Neural crest cell (in vitro differentiated cells): ENCODE results near the gene ST6GAL1. TPM values are rescaled to one million over a fixed set of nuclear protein-coding genes. Genes with fewer than 3 reads are reported as not detected.

Experiments used
- DNase-seq: peaks from one replicate; pipeline ENCODE4 v3.0.0; 2021; ENCODE audit warnings: low read depth, mixed read lengths, low spot score
- H3K27ac Mint-ChIP-seq: one replicate; pipeline ENCODE4 v1.8.0; 2021; ENCODE audit warnings: mild to moderate bottlenecking, mixed read lengths; ENCODE audit not compliant: unreplicated experiment
- H3K27me3 Mint-ChIP-seq: 2 replicates; pipeline ENCODE4 v1.8.0; 2021; ENCODE audit warnings: low read depth, mild to moderate bottlenecking, mixed read lengths
- H3K36me3 Mint-ChIP-seq: 2 replicates; pipeline ENCODE4 v1.8.0; 2021; ENCODE audit warnings: low read depth, mild to moderate bottlenecking, mixed read lengths
- H3K4me1 Mint-ChIP-seq: 2 replicates; pipeline ENCODE4 v1.8.0; 2021; ENCODE audit warnings: mixed read lengths
- H3K4me3 Mint-ChIP-seq: one replicate; pipeline ENCODE4 v1.8.0; 2021; ENCODE audit warnings: mild to moderate bottlenecking, mixed read lengths
- H3K9me3 Mint-ChIP-seq: 2 replicates; pipeline ENCODE4 v1.8.0; 2021; ENCODE audit warnings: mixed read lengths
- total RNA-seq: library from RNA; stranded (reverse); gene quantifications from 2 replicates; pipeline ENCODE4 v1.2.1, GENCODE V29; 2021
- TF ChIP-seq, protein P1 (sequence below): fragments of 200-600 bp; sonication (generic); conservative IDR thresholded peaks from 2 replicates; pipeline ENCODE4 v1.5.0; 2021; ENCODE audit warnings: antibody characterized with exemption, mild to moderate bottlenecking

Gene ST6GAL1
- total RNA-seq, 1 donor from 2014 or later = 32.6 TPM

DNA sequence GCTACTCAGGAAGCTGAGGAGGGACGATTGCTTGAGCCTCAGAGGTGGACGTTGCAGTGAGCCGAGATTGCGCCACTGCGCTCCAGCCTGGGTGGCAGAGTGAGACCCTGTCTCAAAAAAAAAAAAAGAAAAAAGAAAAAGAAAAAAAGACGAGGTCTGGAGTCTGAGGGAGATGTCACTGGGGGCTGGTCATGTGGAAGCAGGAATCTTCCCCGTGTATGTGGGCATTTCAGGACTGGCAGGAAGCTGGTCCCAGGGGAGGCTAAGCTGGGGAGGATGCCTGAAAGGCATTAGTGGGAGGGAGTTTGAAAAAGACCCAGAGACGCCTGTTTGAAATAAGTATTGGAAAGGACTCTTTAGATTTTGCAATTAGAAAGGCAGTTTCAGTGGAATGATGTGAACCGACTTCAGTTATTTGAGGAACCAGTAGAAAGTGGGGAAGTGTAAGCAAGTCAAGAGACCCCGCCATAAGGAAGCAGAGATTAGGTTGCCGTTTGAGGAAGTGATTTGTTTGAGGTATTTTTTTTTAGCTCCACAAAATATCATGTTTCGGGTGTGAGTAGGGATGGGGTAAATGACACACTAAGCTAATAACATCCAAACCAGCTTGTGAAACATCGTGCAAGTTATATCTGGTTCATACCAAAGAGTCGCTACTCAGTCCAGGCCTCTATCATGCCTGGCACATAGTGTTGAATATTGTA lies 55.5 kb downstream of the ST6GAL1 start:
- TF ChIP-seq, protein P1, sequence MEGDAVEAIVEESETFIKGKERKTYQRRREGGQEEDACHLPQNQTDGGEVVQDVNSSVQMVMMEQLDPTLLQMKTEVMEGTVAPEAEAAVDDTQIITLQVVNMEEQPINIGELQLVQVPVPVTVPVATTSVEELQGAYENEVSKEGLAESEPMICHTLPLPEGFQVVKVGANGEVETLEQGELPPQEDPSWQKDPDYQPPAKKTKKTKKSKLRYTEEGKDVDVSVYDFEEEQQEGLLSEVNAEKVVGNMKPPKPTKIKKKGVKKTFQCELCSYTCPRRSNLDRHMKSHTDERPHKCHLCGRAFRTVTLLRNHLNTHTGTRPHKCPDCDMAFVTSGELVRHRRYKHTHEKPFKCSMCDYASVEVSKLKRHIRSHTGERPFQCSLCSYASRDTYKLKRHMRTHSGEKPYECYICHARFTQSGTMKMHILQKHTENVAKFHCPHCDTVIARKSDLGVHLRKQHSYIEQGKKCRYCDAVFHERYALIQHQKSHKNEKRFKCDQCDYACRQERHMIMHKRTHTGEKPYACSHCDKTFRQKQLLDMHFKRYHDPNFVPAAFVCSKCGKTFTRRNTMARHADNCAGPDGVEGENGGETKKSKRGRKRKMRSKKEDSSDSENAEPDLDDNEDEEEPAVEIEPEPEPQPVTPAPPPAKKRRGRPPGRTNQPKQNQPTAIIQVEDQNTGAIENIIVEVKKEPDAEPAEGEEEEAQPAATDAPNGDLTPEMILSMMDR = no peak
- no peaks in the 10 kb centered on the region for H3K9me3 Mint-ChIP-seq
- peak overlapping the region; percentile 81 for H3K27ac Mint-ChIP-seq
- peaks cover 16% of the 10 kb centered on the region for H3K36me3 Mint-ChIP-seq
- H3K4me3 Mint-ChIP-seq = no peak overlapping the region
- DNase-seq = no peak
- H3K4me1 Mint-ChIP-seq = peaks cover 16% of the 10 kb centered on the region
- no peaks in the 10 kb centered on the region for H3K27me3 Mint-ChIP-seq

DNA sequence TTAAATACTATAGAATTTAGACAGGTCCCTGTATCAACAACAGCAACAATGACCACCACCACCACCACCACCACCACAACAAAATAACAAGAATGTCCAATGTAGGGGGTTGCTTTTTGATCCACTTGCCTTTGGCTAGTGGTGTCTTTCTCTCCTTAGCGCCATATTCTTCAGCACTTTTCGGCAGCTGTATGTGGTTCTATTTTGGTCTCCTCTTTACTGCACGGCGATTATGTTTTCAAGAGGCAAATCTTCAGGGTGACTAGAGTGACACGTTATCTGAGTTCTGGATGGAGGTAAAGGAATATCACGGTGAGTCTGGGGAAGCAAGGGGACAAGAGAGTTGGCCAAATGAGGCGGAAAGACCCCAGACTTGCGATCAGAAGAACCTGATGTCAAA lies 56.1 kb downstream of the ST6GAL1 start:
- no peak for DNase-seq
- Mint-ChIP-seq H3K36me3 (peaks cover 14% of the 10 kb centered on the region), H3K9me3 (no peaks in the 10 kb centered on the region), H3K27ac (peak overlapping the region; percentile 91), H3K4me1 (peaks cover 16% of the 10 kb centered on the region), H3K27me3 (no peaks in the 10 kb centered on the region), H3K4me3 (no peak overlapping the region)
- TF ChIP-seq, protein P1 = no peak

DNA sequence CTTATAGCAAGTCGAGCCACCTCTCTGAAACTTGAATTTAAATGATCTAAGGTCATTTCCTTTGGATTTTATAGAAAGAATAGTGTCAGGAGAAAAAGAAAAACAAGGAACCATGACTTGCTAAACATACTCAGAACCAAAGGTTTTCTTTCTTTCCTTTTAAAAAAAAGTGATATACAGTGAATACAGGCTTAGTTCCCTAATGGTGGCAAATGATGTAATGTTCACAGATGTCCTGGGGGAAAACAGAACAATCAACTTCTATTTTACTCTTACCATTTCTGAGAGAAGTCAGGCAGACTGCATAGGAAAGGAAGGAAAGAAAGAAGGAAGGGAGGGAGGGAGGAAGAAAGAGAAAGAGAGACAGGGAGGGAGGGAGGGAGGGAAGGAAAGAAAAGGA lies 56.5 kb downstream of the ST6GAL1 start:
- H3K4me1 Mint-ChIP-seq = peaks cover 16% of the 10 kb centered on the region

DNA sequence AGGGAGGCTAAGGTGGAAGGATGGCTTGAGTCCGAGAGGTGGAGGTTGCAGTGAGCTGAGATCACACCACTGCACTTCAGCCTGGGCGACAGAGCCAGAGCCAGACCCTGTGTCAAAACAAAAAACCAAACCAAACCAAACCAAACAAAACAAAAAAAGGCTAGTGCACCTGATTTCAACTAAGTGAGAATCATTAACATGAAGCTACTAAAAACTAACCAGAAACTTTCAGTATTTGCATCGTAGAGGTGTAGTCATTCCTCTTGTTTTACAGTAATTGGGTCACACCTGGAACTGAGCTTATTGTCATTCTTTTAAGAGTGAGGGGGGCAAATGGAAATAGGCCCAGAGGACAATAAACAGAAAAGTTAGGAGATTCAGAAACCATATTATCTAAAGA lies 58.5 kb downstream of the ST6GAL1 start:
- H3K4me3 Mint-ChIP-seq = no peak overlapping the region
- H3K9me3 Mint-ChIP-seq = no peaks in the 10 kb centered on the region
- H3K36me3 Mint-ChIP-seq = peaks cover 13% of the 10 kb centered on the region
- H3K4me1 Mint-ChIP-seq = peaks cover 16% of the 10 kb centered on the region
- H3K27me3 Mint-ChIP-seq = no peaks in the 10 kb centered on the region
- TF ChIP-seq, protein P1 = no peak
- no peak overlapping the region for H3K27ac Mint-ChIP-seq
- no peak for DNase-seq

More for the DNA sequence above, 56.5 kb downstream of the ST6GAL1 start:
- no peak overlapping the region for H3K4me3 Mint-ChIP-seq
- H3K27me3 Mint-ChIP-seq = no peaks in the 10 kb centered on the region
- TF ChIP-seq, protein P1 = no peak
- DNase-seq = no peak
- peak overlapping the region; percentile 91 for H3K27ac Mint-ChIP-seq
- H3K9me3 Mint-ChIP-seq = no peaks in the 10 kb centered on the region
- H3K36me3 Mint-ChIP-seq = peaks cover 13% of the 10 kb centered on the region

DNA sequence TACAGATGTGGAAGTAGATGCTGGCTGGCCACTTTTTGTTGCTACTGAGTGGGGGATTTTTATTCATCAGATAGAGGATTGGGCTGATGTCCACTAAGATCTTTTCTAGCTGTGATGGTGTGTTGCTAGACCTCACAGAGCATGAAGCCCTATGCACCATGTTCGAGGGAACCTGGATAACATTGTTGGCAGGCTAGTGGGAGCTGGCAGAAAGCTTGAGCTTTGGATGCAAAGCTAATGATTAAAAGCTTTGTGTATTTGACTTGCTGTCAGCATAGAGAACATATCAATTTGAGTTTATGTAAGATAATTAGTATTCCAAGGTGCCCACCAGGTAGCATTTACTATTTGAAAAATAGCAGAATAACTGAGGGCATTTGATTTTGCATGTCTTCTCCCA lies 59.1 kb downstream of the ST6GAL1 start:
- Mint-ChIP-seq H3K27ac (no peak overlapping the region), H3K4me1 (peaks cover 16% of the 10 kb centered on the region), H3K36me3 (peaks cover 13% of the 10 kb centered on the region)

More for the DNA sequence above, 59.1 kb downstream of the ST6GAL1 start:
- TF ChIP-seq, protein P1 = no peak
- DNase-seq = no peak
- Mint-ChIP-seq H3K27me3 (no peaks in the 10 kb centered on the region), H3K9me3 (no peaks in the 10 kb centered on the region), H3K4me3 (no peak overlapping the region)
